Immature natural killer cell (primary cell): ENCODE results near the gene ZBED4. TPM values are rescaled to one million over a fixed set of nuclear protein-coding genes. Genes with fewer than 3 reads are reported as not detected.
A peak's percentile ranks its signal among the peaks of the same experiment; 100 is the strongest.

Experiments used
- DNase-seq, 3 donors: peaks; one replicate each; pipeline ENCODE4 v3.0.0; 2022; ENCODE audit warnings: mixed read lengths in 1 of 3
- H3K27ac Mint-ChIP-seq, 6 donors: one replicate each; pipeline ENCODE4 v1.8.0; 2020; ENCODE audit warnings: mixed read lengths in 6 of 6, mild to moderate bottlenecking in 5 of 6, inconsistent platforms in 4 of 6, moderate library complexity in 3 of 6
- H3K27me3 Mint-ChIP-seq, 3 donors: one replicate each; pipeline ENCODE4 v1.8.0; 2020 to 2021; ENCODE audit warnings: low read depth in 3 of 3, mild to moderate bottlenecking in 3 of 3, mixed read lengths in 3 of 3, moderate library complexity in 3 of 3, inconsistent platforms in 1 of 3
- H3K36me3 Mint-ChIP-seq, 3 donors: one replicate each; pipeline ENCODE4 v1.8.0; 2020; ENCODE audit warnings: mixed read lengths in 3 of 3, inconsistent platforms in 2 of 3, mild to moderate bottlenecking in 2 of 3
- H3K4me1 Mint-ChIP-seq, 2 donors: one replicate each; pipeline ENCODE4 v1.8.0; 2020; ENCODE audit warnings: inconsistent platforms in 2 of 2, mild to moderate bottlenecking in 2 of 2, mixed read lengths in 2 of 2, moderate library complexity in 1 of 2
- H3K4me3 Mint-ChIP-seq, 5 donors: one replicate each; pipeline ENCODE4 v1.8.0; 2020; ENCODE audit warnings: mild to moderate bottlenecking in 5 of 5, mixed read lengths in 5 of 5, inconsistent platforms in 3 of 5, moderate library complexity in 3 of 5
- H3K9me3 Mint-ChIP-seq, 6 donors: one replicate each; pipeline ENCODE4 v1.8.0; 2020; ENCODE audit warnings: mild to moderate bottlenecking in 6 of 6, mixed read lengths in 6 of 6, inconsistent platforms in 4 of 6, moderate library complexity in 3 of 6
- polyA plus RNA-seq, 3 donors: library from polyadenylated mRNA; unstranded; fragments of 300-500 nt; fragmentation: Illumina TruSeq; gene quantifications; one replicate each; pipeline ENCODE4 v1.2.3, GENCODE V29; 2021

The ZBED4 gene
- polyA plus RNA-seq, 3 donors from 2014 or later = 4.1 to 9.7 (median 4.6) TPM

DNA sequence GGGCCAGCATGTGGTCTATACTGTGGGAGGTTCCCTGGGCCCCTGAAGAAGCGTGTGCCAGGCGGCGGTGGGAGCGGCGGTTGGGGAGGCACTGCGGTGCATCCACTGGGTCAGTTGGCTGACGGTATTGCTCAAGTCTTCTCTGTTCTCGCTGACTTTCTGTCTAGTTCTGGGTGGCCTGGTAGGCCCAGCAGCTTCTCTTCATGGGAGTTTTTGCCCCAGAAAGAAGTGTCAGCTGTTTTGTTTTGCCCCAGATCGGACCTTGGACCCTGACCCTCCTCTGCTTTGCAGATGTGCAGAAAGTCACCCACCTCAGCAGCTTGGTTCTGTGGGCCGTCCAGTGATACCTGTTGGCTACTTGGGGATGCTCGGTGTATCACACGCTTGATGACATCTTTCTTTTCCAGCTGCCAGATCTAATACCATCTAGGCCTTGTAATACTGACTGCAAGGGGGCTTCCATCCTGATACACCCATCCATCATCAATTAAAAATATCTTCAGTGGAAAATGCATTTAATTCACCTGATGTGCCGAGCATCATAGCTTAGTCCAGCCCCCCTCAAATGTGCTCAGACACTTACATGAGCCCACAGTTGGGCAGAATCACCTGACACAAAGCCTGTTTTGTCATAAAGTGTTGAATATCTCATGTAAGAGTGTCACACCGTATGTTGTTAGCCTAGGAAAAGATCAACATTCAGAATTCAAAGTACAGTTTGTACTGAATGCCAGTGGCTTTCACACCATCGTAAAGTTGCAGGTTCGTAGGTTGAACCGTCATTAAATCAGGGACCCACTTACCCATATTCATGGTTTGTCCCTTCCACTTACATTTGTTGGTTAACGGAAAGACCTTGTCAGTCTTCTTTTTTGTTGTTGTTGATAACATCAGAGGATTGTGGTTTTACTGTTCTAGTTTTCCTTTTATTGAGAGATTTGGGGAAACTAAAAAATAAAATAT, 13.9 kb downstream of the ZBED4 start:
- H3K4me1 Mint-ChIP-seq = peaks cover 66 to 74% of the 10 kb centered on the region in 2 donors
- peak; percentile 74 to 85 (median 84) for DNase-seq
- H3K27ac Mint-ChIP-seq = peak overlapping the region; percentile 89 to 99 (median 96)
- peaks cover 21 to 26% (median 23%) of the 10 kb centered on the region in 3 donors for H3K36me3 Mint-ChIP-seq
- peaks cover 19 to 49% (median 43%) of the 10 kb centered on the region in 3 donors for H3K27me3 Mint-ChIP-seq
- H3K9me3 Mint-ChIP-seq = peaks cover 7 to 29% (median 9%) of the 10 kb centered on the region in 6 donors
- H3K4me3 Mint-ChIP-seq = peak overlapping the region; percentile 75 to 86 (median 80)

- peak overlapping the region; percentile 84 to 99 (median 96) for H3K27ac Mint-ChIP-seq
- H3K36me3 Mint-ChIP-seq = peaks cover 21 to 29% (median 27%) of the 10 kb centered on the region in 3 donors
- peaks cover 7 to 29% (median 9%) of the 10 kb centered on the region in 6 donors for H3K9me3 Mint-ChIP-seq
- peak; percentile 81 to 83 (median 82) for DNase-seq
- peak overlapping the region; percentile 62 to 86 (median 74) for H3K4me3 Mint-ChIP-seq
- H3K4me1 Mint-ChIP-seq = peaks cover 69 to 77% of the 10 kb centered on the region in 2 donors
- peaks cover 19 to 49% (median 45%) of the 10 kb centered on the region in 3 donors for H3K27me3 Mint-ChIP-seq
These were observed 15.6 kb downstream of the ZBED4 start for GRCh38 chr22:49869086-49869830.

DNA sequence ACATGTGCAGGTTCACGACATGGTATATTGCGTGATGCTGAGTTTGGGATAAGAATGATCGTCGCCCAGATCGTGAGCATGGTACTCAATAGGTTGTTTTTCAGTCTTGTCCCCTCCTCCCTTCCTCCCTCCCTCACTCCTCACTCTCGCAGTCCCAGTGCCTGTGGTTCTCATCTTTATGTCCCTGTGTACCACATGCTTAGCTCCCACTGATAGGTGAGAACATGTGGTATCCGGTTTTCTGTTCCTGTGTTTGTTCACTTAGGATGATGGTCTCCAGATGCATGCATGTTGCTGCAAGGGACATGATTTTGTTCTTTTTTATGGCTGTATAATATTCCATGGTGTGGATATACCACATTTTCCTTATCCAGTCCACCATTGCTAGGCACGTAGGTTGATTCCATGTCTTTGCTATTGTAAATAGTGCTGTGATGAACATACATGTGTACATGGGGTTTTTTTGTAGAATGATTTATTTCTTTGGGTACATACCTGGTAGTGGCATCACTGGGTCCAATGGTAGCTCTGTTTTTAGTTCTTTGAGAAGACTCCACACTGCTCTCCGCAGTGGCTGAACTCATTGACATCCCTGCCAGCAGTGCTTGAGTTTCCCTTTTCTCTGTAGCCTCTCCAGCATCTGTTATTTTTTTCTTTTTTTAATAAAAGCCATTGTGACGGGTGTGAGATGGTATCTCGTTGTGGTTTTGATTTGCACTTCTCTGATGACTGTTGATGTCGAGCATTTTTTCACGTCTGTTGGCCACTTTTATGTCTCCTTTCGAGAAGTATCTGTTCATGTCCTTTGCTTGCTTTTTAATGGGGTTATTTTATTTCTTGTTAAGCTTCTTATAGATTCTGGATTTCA, 16.4 kb downstream of the ZBED4 start:
- peaks cover 19 to 49% (median 44%) of the 10 kb centered on the region in 3 donors for H3K27me3 Mint-ChIP-seq
- H3K36me3 Mint-ChIP-seq = peaks cover 21 to 30% (median 29%) of the 10 kb centered on the region in 3 donors
- peaks cover 7 to 29% (median 9%) of the 10 kb centered on the region in 6 donors for H3K9me3 Mint-ChIP-seq
- peak; percentile 80 to 83 (median 83) for DNase-seq
- H3K27ac Mint-ChIP-seq = peak overlapping the region; percentile 84 to 99 (median 96)
- peaks cover 68 to 76% of the 10 kb centered on the region in 2 donors for H3K4me1 Mint-ChIP-seq
- H3K4me3 Mint-ChIP-seq = peak overlapping the region; percentile 62 to 86 (median 74)

- Mint-ChIP-seq H3K9me3 (peaks cover 4 to 20% (median 7%) of the 10 kb centered on the region in 6 donors), H3K27ac (peak overlapping the region in 2 of 6 donors; percentile 88 to 92), H3K4me1 (peaks cover 60 to 72% of the 10 kb centered on the region in 2 donors), H3K4me3 (no peak overlapping the region), H3K27me3 (peaks cover 19 to 42% (median 41%) of the 10 kb centered on the region in 3 donors), H3K36me3 (peaks cover 13 to 27% (median 23%) of the 10 kb centered on the region in 3 donors)
- no peak for DNase-seq
These were observed 17.8 kb downstream of the ZBED4 start for GRCh38 chr22:49871482-49871881.

GRCh38 chr22:49872347-49872746, 18.7 kb downstream of the ZBED4 start:
- H3K4me1 Mint-ChIP-seq = peaks cover 51 to 66% of the 10 kb centered on the region in 2 donors

DNA sequence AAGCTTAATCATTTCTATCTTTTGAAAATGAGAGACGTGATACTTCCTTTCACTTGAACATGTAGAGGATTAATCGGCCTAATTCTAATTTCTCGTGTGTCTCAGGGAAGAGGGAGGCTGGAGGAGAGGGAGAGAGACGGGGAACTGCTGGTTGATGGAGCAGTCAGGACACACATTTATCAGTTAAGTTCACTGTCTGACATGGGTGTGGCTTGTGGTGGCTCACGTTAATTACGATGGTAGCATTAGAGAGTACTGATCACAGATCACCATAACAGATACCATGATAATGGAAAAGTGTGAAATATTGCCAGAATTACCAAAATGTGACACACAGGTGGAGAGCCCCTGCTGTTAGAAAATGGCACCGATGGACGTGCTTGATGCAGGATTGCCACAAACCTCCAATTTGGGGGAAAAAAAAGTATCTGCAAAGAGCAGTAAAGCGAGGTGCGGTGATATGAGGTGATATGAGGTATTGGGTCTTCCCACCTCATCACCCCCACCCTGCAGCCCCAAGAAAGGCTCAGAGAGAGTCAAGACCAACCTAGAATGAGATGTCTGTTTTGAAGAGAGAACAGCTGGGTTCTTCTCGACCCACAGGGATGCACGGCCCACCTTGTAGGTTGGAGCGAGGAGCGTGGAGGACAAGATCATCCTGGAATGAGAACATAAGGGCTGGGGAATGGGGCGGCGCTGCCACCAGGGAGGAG, 19.7 kb downstream of the ZBED4 start:
- Mint-ChIP-seq H3K4me3 (no peak overlapping the region), H3K27ac (peak overlapping the region; percentile 1 to 84 (median 60)), H3K27me3 (peaks cover 14 to 26% (median 26%) of the 10 kb centered on the region in 3 donors), H3K9me3 (peaks cover 0 to 11% (median 5%) of the 10 kb centered on the region in 6 donors), H3K4me1 (peaks cover 41 to 56% of the 10 kb centered on the region in 2 donors), H3K36me3 (peaks cover 7 to 21% (median 19%) of the 10 kb centered on the region in 3 donors)
- DNase-seq = no peak

More at GRCh38 chr22:49872347-49872746, 18.7 kb downstream of the ZBED4 start:
- Mint-ChIP-seq H3K4me3 (peak overlapping the region in 3 of 5 donors; percentile 11 to 23 (median 20)), H3K27ac (peak overlapping the region in 5 of 6 donors; percentile 2 to 88 (median 54)), H3K9me3 (peaks cover 0 to 15% (median 7%) of the 10 kb centered on the region in 6 donors), H3K27me3 (peaks cover 19 to 36% (median 35%) of the 10 kb centered on the region in 3 donors), H3K36me3 (peaks cover 12 to 21% (median 19%) of the 10 kb centered on the region in 3 donors)
- no peak for DNase-seq

- Mint-ChIP-seq H3K9me3 (no peaks in the 10 kb centered on the region), H3K4me3 (peak overlapping the region in 1 of 5 donors; percentile 4), H3K36me3 (peaks cover 0 to 17% (median 17%) of the 10 kb centered on the region in 3 donors), H3K27ac (peak overlapping the region in 3 of 6 donors; percentile 18 to 36 (median 24)), H3K27me3 (peaks cover 0 to 9% (median 4%) of the 10 kb centered on the region in 3 donors), H3K4me1 (peaks cover 30 to 47% of the 10 kb centered on the region in 2 donors)
- DNase-seq = no peak
These were observed 24.0 kb downstream of the ZBED4 start for GRCh38 chr22:49877642-49878041.

DNA sequence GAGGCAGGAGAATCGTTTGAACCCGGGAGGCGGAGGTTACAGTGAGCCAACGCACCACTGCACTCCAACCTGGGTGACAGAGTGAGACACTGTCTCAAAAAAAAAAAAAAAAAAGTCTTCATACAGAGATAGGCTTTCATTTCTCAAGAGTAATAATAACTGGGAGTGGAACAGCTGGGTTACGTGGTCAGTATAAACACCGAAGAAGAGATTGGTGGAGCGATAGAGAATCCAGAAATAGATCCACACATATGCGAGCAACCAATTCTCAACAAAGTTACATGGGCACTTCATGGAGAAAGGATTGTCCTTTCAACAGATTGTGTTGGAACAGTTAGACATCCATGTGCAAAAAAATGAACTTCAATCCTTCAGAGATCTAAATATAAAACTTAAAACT, 24.6 kb downstream of the ZBED4 start:
- Mint-ChIP-seq H3K27ac (peak overlapping the region in 3 of 6 donors; percentile 18 to 86 (median 61)), H3K4me1 (peaks cover 34 to 49% of the 10 kb centered on the region in 2 donors)

DNA sequence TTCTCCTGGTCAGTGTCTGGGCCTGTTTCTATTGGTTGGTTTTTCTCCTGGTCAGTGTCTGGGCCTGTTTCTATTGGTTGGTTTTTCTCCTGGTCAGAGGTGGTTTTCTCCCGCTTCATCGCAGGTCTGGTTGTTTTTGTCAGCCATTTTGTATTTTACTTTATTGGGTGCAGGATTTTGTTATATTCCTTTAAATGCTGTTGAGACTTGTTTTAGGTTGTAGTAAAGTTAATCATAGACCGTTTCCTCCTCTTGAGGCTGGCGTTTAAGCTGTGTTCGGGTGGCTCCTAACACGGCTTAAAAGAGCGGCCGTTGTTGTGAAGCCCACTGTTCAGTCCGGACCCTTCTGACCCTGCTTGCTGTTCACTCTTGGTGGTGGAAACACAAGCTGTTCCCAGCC, 26.2 kb downstream of the ZBED4 start:
- H3K36me3 Mint-ChIP-seq = peaks cover 9 to 29% (median 17%) of the 10 kb centered on the region in 3 donors

More for the DNA sequence above, 24.6 kb downstream of the ZBED4 start:
- H3K4me3 Mint-ChIP-seq = no peak overlapping the region
- DNase-seq = no peak
- peaks cover 0 to 14% (median 4%) of the 10 kb centered on the region in 3 donors for H3K27me3 Mint-ChIP-seq
- H3K36me3 Mint-ChIP-seq = peaks cover 4 to 21% (median 17%) of the 10 kb centered on the region in 3 donors
- no peaks in the 10 kb centered on the region for H3K9me3 Mint-ChIP-seq

DNA sequence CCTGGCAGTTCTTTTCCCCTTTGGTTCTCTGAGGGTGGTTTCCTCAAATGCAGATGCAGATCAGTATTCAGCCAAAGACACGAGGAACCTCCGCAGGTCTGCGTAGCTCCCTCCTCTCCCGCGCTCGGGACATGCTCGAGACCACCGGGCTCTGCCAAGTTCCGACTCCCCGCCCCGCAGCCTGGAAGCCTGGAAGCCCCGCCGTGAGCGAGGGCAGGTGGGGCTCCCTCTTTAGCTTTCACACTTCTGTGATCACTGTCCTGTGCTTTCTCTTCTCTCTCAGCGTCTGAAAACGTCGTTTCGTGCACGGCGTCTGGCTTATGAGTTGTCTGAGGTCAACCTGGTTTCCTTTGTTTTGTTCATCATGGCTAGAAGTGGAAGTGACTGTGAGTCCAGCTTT, 26.6 kb downstream of the ZBED4 start:
- peaks cover 9 to 29% (median 14%) of the 10 kb centered on the region in 3 donors for H3K36me3 Mint-ChIP-seq
- H3K27me3 Mint-ChIP-seq = peaks cover 0 to 12% (median 4%) of the 10 kb centered on the region in 3 donors
- no peaks in the 10 kb centered on the region for H3K9me3 Mint-ChIP-seq
- peak overlapping the region; percentile 63 to 87 (median 66) for H3K27ac Mint-ChIP-seq
- peaks cover 26 to 45% of the 10 kb centered on the region in 2 donors for H3K4me1 Mint-ChIP-seq
- peak overlapping the region in 4 of 5 donors; percentile 1 to 28 (median 15) for H3K4me3 Mint-ChIP-seq
- peak; percentile 25 to 46 (median 36) for DNase-seq

More for the DNA sequence above, 26.2 kb downstream of the ZBED4 start:
- DNase-seq = no peak
- H3K4me1 Mint-ChIP-seq = peaks cover 26 to 45% of the 10 kb centered on the region in 2 donors
- no peaks in the 10 kb centered on the region for H3K9me3 Mint-ChIP-seq
- H3K4me3 Mint-ChIP-seq = peak overlapping the region in 1 of 5 donors; percentile 28
- peaks cover 0 to 12% (median 4%) of the 10 kb centered on the region in 3 donors for H3K27me3 Mint-ChIP-seq
- H3K27ac Mint-ChIP-seq = peak overlapping the region in 5 of 6 donors; percentile 6 to 87 (median 66)

DNA sequence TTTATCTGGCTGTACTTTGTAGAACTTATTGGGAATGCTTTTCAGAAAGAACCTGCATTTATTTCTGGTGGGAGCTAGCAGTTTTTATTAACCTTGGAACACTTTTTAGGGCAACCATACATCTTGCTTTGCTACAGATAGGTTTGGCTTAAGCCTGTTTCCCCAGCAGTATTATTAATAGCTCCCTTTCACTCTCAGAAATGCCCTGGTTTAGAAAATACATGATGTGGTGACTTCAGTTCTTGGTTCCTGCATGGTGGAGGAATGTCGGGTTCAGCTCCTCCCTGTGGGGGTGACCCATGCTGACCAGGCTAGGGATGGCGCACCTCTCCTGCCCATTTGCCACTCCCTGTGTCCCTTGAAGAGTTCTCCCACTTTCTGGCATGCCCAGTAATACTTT, 28.2 kb downstream of the ZBED4 start:
- H3K36me3 Mint-ChIP-seq = peaks cover 12 to 35% (median 15%) of the 10 kb centered on the region in 3 donors
- peak overlapping the region in 2 of 6 donors; percentile 43 to 53 for H3K27ac Mint-ChIP-seq

More for the DNA sequence above, 28.2 kb downstream of the ZBED4 start:
- no peak for DNase-seq
- peaks cover 29 to 41% of the 10 kb centered on the region in 2 donors for H3K4me1 Mint-ChIP-seq
- no peaks in the 10 kb centered on the region for H3K9me3 Mint-ChIP-seq
- no peak overlapping the region for H3K4me3 Mint-ChIP-seq
- peaks cover 0 to 12% (median 7%) of the 10 kb centered on the region in 3 donors for H3K27me3 Mint-ChIP-seq
